ENCODE results near the gene RNF11. TPM values are rescaled to one million over a fixed set of nuclear protein-coding genes. Genes with fewer than 3 reads are reported as not detected.
A peak's percentile ranks its signal among the peaks of the same experiment; 100 is the strongest.

RNF11 gene, protein sequence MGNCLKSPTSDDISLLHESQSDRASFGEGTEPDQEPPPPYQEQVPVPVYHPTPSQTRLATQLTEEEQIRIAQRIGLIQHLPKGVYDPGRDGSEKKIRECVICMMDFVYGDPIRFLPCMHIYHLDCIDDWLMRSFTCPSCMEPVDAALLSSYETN
- total RNA-seq (100 to 1,000 TPM; 119 to 131 (median 124) TPM), polyA plus RNA-seq (78.4 TPM)
- long read RNA-seq, donor 1, transcript RNF11-201 (3 exons, 3,084 nt) = major isoform, 692 of 708 reads
- long read RNA-seq, donor 1, partial matches to known transcripts = 5 of 708 reads
- long read RNA-seq, donor 1, other reads (novel, unspliced or antisense) = 7 of 708 reads
- long read RNA-seq, donor 2, transcript RNF11-201 (3 exons, 3,084 nt) = major isoform, 170 of 179 reads
- long read RNA-seq, donor 2, partial matches to known transcripts = 3 of 179 reads
- long read RNA-seq, donor 2, other reads (novel, unspliced or antisense) = 4 of 179 reads
- long read RNA-seq, donor 3, transcript RNF11-201 (3 exons, 3,084 nt) = major isoform, 509 of 543 reads
- long read RNA-seq, donor 3, partial matches to known transcripts = 18 of 543 reads
- long read RNA-seq, donor 3, other reads (novel, unspliced or antisense) = 14 of 543 reads
- long read RNA-seq, donor 4, transcript RNF11-201 (3 exons, 3,084 nt) = major isoform, 183 of 193 reads
- long read RNA-seq, donor 4, partial matches to known transcripts = 6 of 193 reads
- long read RNA-seq, donor 4, other reads (novel, unspliced or antisense) = 3 of 193 reads

DNA sequence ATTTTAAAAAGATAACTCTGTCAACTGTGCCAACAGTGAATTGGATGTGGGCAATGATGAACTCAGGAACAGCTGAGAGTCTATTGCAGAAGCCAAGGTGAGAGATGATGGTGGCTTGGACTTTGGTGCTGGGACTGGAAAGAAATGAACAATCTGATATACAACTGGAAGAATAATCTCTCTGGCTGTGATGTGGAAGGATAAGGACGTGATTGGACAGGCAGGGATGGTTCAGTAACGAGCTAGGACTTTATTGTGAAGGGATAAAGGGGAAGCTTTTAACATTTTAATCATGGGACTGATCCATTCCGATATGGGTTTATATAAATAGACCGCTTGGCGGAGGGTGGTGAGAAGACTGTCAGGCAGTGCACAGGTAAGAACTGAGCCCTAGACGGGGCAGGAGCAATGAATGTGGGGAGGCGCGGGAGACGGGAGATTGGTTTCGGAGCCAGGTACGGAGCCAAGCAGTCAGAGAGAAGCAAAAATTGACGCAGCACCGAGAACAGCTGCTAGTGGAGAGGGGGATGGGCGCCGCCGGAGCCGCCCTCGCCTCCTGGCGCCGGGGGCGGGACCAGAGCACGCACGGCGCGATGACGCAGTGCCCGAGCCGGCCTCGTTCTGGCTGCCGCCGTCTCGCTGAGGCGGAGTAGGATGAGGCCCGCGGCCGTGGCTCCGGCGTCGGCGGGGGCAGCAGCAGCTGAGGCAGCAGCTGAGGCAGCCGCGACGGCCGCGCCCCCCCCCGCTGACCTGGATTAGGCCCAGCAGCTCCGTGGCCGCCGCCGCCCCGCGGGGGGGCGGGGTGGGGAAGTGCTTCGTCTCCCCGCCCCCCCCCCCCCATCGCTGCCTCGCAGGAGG is at the start of gene RNF11:
TSS of gene RNF11 (plus strand) at position 601 of the 858 bp plus-strand sequence. CDS start 484 bp downstream, outside the sequence.
- no peaks in the 10 kb centered on the region for H3K27me3 ChIP-seq (ENCODE audit: control insufficient read depth, insufficient read depth)
- intact Hi-C loops (cut with DNase I) = no loop called here
- no peaks in the 10 kb centered on the region for H3K9me3 ChIP-seq (ENCODE audit: control insufficient read depth, low read length)
- peaks cover 10% of the 10 kb centered on the region for H3K4me1 ChIP-seq (ENCODE audit: control insufficient read depth, insufficient read depth, low read length)
- peak; percentile 99 for ATAC-seq
- H3K27ac ChIP-seq (ENCODE audit: low read length) = peak within 1 kb of the TSS; percentile 97
- H3K4me3 ChIP-seq (ENCODE audit: low read length) = peak within 1 kb of the TSS; percentile 96
- DNase-seq = peak; percentile 94 to 98 (median 97)
- under 1% methylated on average over 57 of the region's 57 CpGs for WGBS

DNA sequence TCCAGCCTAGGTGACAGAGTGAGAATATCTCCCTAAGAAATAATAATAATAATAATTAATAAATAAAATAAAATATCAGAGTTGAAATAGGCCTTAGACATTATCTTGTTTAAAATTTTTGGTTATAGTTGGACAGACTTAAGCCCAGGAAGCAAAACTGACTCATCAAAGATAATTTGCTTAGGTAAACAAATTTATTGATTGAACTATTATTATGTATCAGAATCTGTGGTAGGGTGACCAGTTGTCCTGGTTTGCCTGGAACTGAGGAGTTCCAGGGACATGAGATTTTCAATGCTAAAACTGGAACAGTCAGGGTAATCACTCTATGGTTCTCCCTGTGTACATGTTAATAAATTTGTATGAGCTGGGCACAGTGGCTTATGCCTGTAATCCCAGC is 47.8 kb upstream of the RNF11 start:
- Histone ChIP-seq H3K4me3 (ENCODE audit: low read length) (no peak overlapping the region), H3K27me3 (ENCODE audit: control insufficient read depth, insufficient read depth) (no peaks in the 10 kb centered on the region), H3K9me3 (ENCODE audit: control insufficient read depth, low read length) (no peaks in the 10 kb centered on the region), H3K4me1 (ENCODE audit: control insufficient read depth, insufficient read depth, low read length) (no peaks in the 10 kb centered on the region), H3K27ac (ENCODE audit: low read length) (no peak overlapping the region)
- DNase-seq = no peak
- no peak for ATAC-seq
- intact Hi-C loops (cut with DNase I) = no loop called here

DNA sequence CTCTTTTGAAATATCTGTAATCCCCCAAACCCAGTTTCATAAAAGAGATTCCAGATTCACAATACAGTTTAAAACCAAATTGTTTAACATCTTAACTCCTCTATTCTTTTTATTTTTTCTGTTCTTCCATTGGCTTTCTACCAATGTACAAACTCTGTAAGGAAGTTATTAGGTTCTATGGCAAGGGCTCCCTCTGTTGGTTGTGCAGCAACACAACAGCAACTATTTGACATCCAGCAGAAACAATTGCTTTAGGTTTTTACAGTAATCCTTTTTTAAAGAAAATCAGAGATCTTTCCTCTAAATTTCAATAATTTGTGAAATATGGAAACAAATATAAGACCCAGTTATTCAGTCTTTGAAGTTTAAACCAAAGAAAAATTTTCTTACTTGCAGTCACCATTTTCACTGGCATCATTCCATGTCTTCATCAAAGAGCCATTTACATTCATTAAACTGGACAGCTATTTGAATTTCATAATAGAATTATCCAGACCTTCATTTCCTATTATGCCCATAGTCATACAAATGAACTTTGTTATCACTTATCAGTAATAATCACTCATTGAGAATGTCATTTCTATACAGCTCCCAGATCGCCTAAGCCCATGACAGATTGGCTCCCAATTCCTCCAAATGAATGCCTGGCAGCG is 46.5 kb upstream of the RNF11 start:
- Histone ChIP-seq H3K27me3 (ENCODE audit: control insufficient read depth, insufficient read depth) (no peaks in the 10 kb centered on the region), H3K4me1 (ENCODE audit: control insufficient read depth, insufficient read depth, low read length) (no peaks in the 10 kb centered on the region), H3K4me3 (ENCODE audit: low read length) (no peak overlapping the region), H3K9me3 (ENCODE audit: control insufficient read depth, low read length) (no peaks in the 10 kb centered on the region), H3K27ac (ENCODE audit: low read length) (no peak overlapping the region)
- WGBS = 50% methylated on average over 2 of the region's 2 CpGs
- intact Hi-C loops (cut with DNase I) = loop anchor here in 2 of 4 donors (2.0 to 10.0 kb wide), 2 partner anchors 405 to 413 kb away; no protein-coding TSS in a partner anchor
- ATAC-seq (no peak), DNase-seq (no peak)

DNA sequence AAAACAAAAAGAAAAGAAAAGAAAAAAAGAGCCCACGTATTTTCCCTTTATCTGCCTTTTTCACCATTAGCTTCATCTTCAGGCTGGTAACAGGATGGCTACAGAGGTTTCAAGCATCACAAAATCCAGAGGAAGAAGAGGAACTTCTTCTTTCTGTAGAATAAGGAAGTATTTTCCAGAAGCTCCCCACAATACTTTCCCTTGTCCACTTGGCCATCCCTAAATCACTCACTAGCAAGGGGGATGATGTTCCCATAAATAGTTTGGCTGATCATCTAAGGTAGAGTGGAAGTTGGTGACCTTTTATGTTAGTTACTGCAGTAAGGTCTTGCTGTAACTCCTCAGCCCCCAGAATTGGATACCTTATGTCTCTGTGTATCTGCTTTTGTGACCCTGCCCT is 45.1 kb upstream of the RNF11 start:
- Histone ChIP-seq H3K27ac (ENCODE audit: low read length) (no peak overlapping the region), H3K9me3 (ENCODE audit: control insufficient read depth, low read length) (no peaks in the 10 kb centered on the region), H3K4me1 (ENCODE audit: control insufficient read depth, insufficient read depth, low read length) (no peaks in the 10 kb centered on the region), H3K27me3 (ENCODE audit: control insufficient read depth, insufficient read depth) (no peaks in the 10 kb centered on the region), H3K4me3 (ENCODE audit: low read length) (no peak overlapping the region)
- no peak for DNase-seq
- intact Hi-C loops (cut with DNase I) = loop anchor here in 2 of 4 donors (2.0 to 10.0 kb wide), 2 partner anchors 406 to 414 kb away; no protein-coding TSS in a partner anchor
- 52% methylated on average over 1 of the region's 1 CpG for WGBS
- no peak for ATAC-seq

GRCh38 chr1:51192213-51192843 is 43.7 kb upstream of the RNF11 start:
- 14% methylated on average over 3 of the region's 3 CpGs for WGBS
- Histone ChIP-seq H3K27ac (ENCODE audit: low read length) (no peak overlapping the region), H3K4me1 (ENCODE audit: control insufficient read depth, insufficient read depth, low read length) (no peaks in the 10 kb centered on the region), H3K27me3 (ENCODE audit: control insufficient read depth, insufficient read depth) (no peaks in the 10 kb centered on the region), H3K9me3 (ENCODE audit: control insufficient read depth, low read length) (no peaks in the 10 kb centered on the region), H3K4me3 (ENCODE audit: low read length) (no peak overlapping the region)
- ATAC-seq (peak; percentile 64 to 76), DNase-seq (peak; percentile 60 to 85 (median 71))
- intact Hi-C loops (cut with DNase I) = loop anchor here in 1 of 4 donors (10.0 kb wide), 1 partner anchor 408 kb away; no protein-coding TSS in a partner anchor

DNA sequence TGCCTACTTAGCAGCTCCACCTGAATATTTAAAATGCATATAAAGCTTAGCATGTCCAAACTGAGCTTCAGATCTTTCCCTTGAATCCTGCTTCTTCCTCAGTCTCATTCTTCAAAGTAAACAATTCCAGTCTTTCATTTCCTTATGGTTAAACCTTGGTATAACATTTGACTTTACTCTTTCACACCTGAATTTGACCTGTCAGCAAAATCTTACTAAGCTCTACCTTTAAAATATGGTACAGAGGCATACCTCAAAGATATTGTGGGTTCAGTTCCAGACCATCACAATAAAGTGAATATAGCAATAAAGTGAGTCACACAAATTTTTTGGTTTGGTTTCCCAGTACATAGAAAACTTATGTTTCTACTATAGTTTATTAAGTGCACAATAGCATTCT is 42.5 kb upstream of the RNF11 start:
- H3K4me1 ChIP-seq (ENCODE audit: control insufficient read depth, insufficient read depth, low read length) = no peaks in the 10 kb centered on the region

DNA sequence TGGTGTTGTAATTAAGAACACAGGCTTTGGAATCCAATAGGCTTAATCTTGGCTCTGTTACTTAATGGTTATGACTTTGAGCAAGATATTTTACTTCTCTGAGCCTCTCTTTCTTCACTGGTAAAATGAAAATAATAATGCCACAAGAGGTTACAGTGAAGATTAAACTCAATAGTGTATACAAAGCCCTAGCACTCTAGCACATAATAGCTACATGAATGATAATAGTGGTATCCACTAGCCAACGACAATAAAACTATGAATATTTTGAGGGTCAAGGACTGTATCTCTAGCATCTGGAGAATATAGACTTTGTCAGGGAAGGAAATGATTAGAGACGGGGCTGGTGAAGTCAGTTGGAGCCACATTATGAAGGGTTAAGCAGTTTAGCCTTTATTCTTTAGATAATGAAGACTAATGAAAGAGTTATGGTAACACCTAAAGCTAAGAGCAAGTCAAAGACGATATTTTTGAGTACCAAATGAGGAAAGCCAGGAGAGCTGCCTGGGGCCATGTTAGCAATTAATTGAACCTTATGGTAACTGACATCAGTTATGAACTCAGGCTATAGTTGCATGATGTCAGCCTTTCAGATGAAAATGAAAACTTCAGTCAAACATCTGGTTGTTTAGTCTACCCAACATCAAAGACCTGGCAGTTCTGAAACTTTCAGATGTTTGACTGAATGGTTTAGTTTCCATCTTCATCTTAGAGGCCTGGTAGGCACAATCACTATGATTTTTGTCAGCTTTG is 32.8 kb upstream of the RNF11 start:
- WGBS = 75% methylated on average over 3 of the region's 3 CpGs
- Histone ChIP-seq H3K4me1 (ENCODE audit: control insufficient read depth, insufficient read depth, low read length) (no peaks in the 10 kb centered on the region), H3K27ac (ENCODE audit: low read length) (no peak overlapping the region), H3K4me3 (ENCODE audit: low read length) (no peak overlapping the region), H3K27me3 (ENCODE audit: control insufficient read depth, insufficient read depth) (no peaks in the 10 kb centered on the region), H3K9me3 (ENCODE audit: control insufficient read depth, low read length) (no peaks in the 10 kb centered on the region)
- DNase-seq (no peak), ATAC-seq (no peak)
- intact Hi-C loops (cut with DNase I) = loop anchor here in 1 of 4 donors (10.0 kb wide), 1 partner anchor 92 kb away; no protein-coding TSS in a partner anchor

More for the DNA sequence above, 42.5 kb upstream of the RNF11 start:
- Histone ChIP-seq H3K27me3 (ENCODE audit: control insufficient read depth, insufficient read depth) (no peaks in the 10 kb centered on the region), H3K4me3 (ENCODE audit: low read length) (no peak overlapping the region), H3K27ac (ENCODE audit: low read length) (no peak overlapping the region), H3K9me3 (ENCODE audit: control insufficient read depth, low read length) (no peaks in the 10 kb centered on the region)
- DNase-seq (no peak), ATAC-seq (no peak)
- intact Hi-C loops (cut with DNase I) = loop anchor here in 1 of 4 donors (10.0 kb wide), 1 partner anchor 409 kb away; no protein-coding TSS in a partner anchor

- 97% methylated on average over 6 of the region's 6 CpGs for WGBS
These were observed 32.2 kb upstream of the RNF11 start for GRCh38 chr1:51203874-51204245.

GRCh38 chr1:51210055-51210454 is 26.0 kb upstream of the RNF11 start:
- no peak overlapping the region for H3K4me3 ChIP-seq (ENCODE audit: low read length)
- peak in 1 of 2 donors; percentile 48 for ATAC-seq
- H3K27ac ChIP-seq (ENCODE audit: low read length) = no peak overlapping the region
- H3K27me3 ChIP-seq (ENCODE audit: control insufficient read depth, insufficient read depth) = no peaks in the 10 kb centered on the region
- WGBS = 50% methylated on average over 3 of the region's 3 CpGs
- H3K9me3 ChIP-seq (ENCODE audit: control insufficient read depth, low read length) = no peaks in the 10 kb centered on the region
- DNase-seq = no peak
- no peaks in the 10 kb centered on the region for H3K4me1 ChIP-seq (ENCODE audit: control insufficient read depth, insufficient read depth, low read length)
- intact Hi-C loops (cut with DNase I) = no loop called here

More at GRCh38 chr1:51203874-51204245, 32.2 kb upstream of the RNF11 start:
- DNase-seq = no peak
- intact Hi-C loops (cut with DNase I) = loop anchor here in 1 of 4 donors (10.0 kb wide), 1 partner anchor 91 kb away; no protein-coding TSS in a partner anchor
- no peaks in the 10 kb centered on the region for H3K27me3 ChIP-seq (ENCODE audit: control insufficient read depth, insufficient read depth)
- H3K4me3 ChIP-seq (ENCODE audit: low read length) = no peak overlapping the region
- no peaks in the 10 kb centered on the region for H3K9me3 ChIP-seq (ENCODE audit: control insufficient read depth, low read length)
- no peak for ATAC-seq
- H3K27ac ChIP-seq (ENCODE audit: low read length) = no peak overlapping the region
- H3K4me1 ChIP-seq (ENCODE audit: control insufficient read depth, insufficient read depth, low read length) = no peaks in the 10 kb centered on the region

Measured in right cardiac atrium (tissue), 5 donors.